Hepatocyte (in vitro differentiated cells): ENCODE results near the gene CNP. TPM values are rescaled to one million over a fixed set of nuclear protein-coding genes. Genes with fewer than 3 reads are reported as not detected.
A peak's percentile ranks its signal among the peaks of the same experiment; 100 is the strongest.
"Not testable (repeated sequence)": the region's sequence is repeated elsewhere in the genome, so short reads cannot be mapped to it uniquely, and the experiment has no call there.

ENCODE experiments used
- DNase-seq: peaks from one replicate; pipeline ENCODE4 v3.0.0-alpha.2; 2016; ENCODE audit warnings: low spot score
- H2AFZ ChIP-seq: fragments of 200-600 bp; sonication (generic); 2 replicates; pipeline ENCODE4 v1.6.0; 2016; ENCODE audit warnings: antibody characterized with exemption, mild to moderate bottlenecking
- H3K27ac ChIP-seq: fragments of 200-600 bp; sonication (generic); 2 replicates; pipeline ENCODE4 v1.5.1; 2016; ENCODE audit warnings: mild to moderate bottlenecking
- H3K27me3 ChIP-seq: fragments of 200-600 bp; sonication (generic); 2 replicates; pipeline ENCODE4 v1.6.1; 2016
- H3K36me3 ChIP-seq: fragments of 200-600 bp; sonication (generic); replicated peaks from 2 replicates; pipeline ENCODE4 v1.5.1; 2016; ENCODE audit warnings: low read depth; ENCODE audit not compliant: insufficient read depth
- H3K4me1 ChIP-seq: fragments of 200-600 bp; sonication (generic); 2 replicates; pipeline ENCODE4 v1.5.1; 2016; ENCODE audit warnings: mild to moderate bottlenecking, moderate library complexity; ENCODE audit not compliant: insufficient read depth
- H3K4me2 ChIP-seq: fragments of 200-600 bp; sonication (generic); 2 replicates; pipeline ENCODE4 v1.6.0; 2016
- H3K4me3 ChIP-seq: fragments of 200-600 bp; sonication (generic); 2 replicates; pipeline ENCODE4 v1.5.1; 2016; ENCODE audit warnings: mild to moderate bottlenecking
- H3K79me2 ChIP-seq: fragments of 200-600 bp; sonication (generic); 2 replicates; pipeline ENCODE4 v1.6.0; 2017; ENCODE audit warnings: mild to moderate bottlenecking
- H3K9me2 ChIP-seq: fragments of 200-600 bp; sonication (generic); replicated peaks from 2 replicates; pipeline ENCODE4 v1.6.0; 2017; ENCODE audit warnings: mild to moderate bottlenecking; ENCODE audit not compliant: insufficient read depth
- H3K9me3 ChIP-seq: fragments of 200-600 bp; sonication (generic); 2 replicates; pipeline ENCODE4 v1.5.1; 2016; ENCODE audit warnings: low read depth, mild to moderate bottlenecking
- H4K20me1 ChIP-seq: fragments of 200-600 bp; sonication (generic); 2 replicates; pipeline ENCODE4 v1.6.0; 2016; ENCODE audit warnings: mild to moderate bottlenecking; ENCODE audit not compliant: insufficient read depth, poor library complexity, severe bottlenecking
- CTCF ChIP-seq: fragments of 200-600 bp; sonication (generic); IDR thresholded peaks from 2 replicates; pipeline ENCODE4 v1.5.1; 2016; ENCODE audit warnings: antibody characterized with exemption, mild to moderate bottlenecking; ENCODE audit not compliant: poor library complexity
- EZH2 ChIP-seq: fragments of 200-600 bp; sonication (generic); IDR thresholded peaks from 2 replicates; pipeline ENCODE4 v1.6.1; 2016; ENCODE audit warnings: antibody characterized with exemption, mild to moderate bottlenecking, borderline replicate concordance
- EZH2phosphoT487 ChIP-seq: fragments of 200-600 bp; sonication (generic); IDR thresholded peaks from one replicate; pipeline ENCODE4 v1.6.1; 2018; ENCODE audit warnings: antibody characterized with exemption, mild to moderate bottlenecking, low read depth, moderate library complexity; ENCODE audit not compliant: unreplicated experiment, severe bottlenecking
- WGBS: methylation state at CpG from one replicate; pipeline ENCODE4 v1.1.6; 2016; ENCODE audit warnings: low lambda C conversion rate; ENCODE audit errors: missing lambda C conversion rate; 5-methylcytosine and 5-hydroxymethylcytosine counted together
- polyA plus RNA-seq: library from polyadenylated mRNA; unstranded; fragments of >200 nt; fragmentation: Nextera tagmentation; extraction: Ambion mirVana; gene quantifications from 2 replicates; pipeline ENCODE4 v1.2.1, GENCODE V29; 2016
- total RNA-seq: library from RNA; depleted of rRNA; stranded (reverse); fragments of >200 nt; gene quantifications from 2 replicates; pipeline ENCODE4 v1.2.3, GENCODE V29; 2014

The CNP gene
- total and polyA plus RNA-seq, 2 experiments from 2014 or later, result 61.4 to 97.0 TPM

GRCh38 chr17:42002792-42003301 lies 36.3 kb downstream of the CNP start:
- Histone ChIP-seq H3K4me2 (peak overlapping the region; percentile 66), H4K20me1 (peaks cover 53% of the 10 kb centered on the region), H3K27me3 (no peaks in the 10 kb centered on the region), H2AFZ (no peak overlapping the region), H3K4me1 (peaks cover 15% of the 10 kb centered on the region), H3K79me2 (peaks cover 93% of the 10 kb centered on the region), H3K9me2 (no peaks in the 10 kb centered on the region), H3K4me3 (no peak overlapping the region), H3K9me3 (no peaks in the 10 kb centered on the region), H3K36me3 (no peaks in the 10 kb centered on the region), H3K27ac (peak overlapping the region; percentile 86)
- 76% methylated on average over 3 of the region's 3 CpGs for WGBS
- peak; percentile 44 for DNase-seq
- TF ChIP-seq CTCF, result no peak
- TF ChIP-seq EZH2phosphoT487, result no peak
- TF ChIP-seq EZH2, result no peak

- H3K27ac ChIP-seq, result no peak overlapping the region
- DNase-seq, result no peak
- no peaks in the 10 kb centered on the region for H3K9me3 ChIP-seq
- H4K20me1 ChIP-seq, result peaks cover 76% of the 10 kb centered on the region
- H3K9me2 ChIP-seq, result no peaks in the 10 kb centered on the region
- no peak overlapping the region for H3K4me2 ChIP-seq
- 88% methylated on average over 1 of the region's 1 CpG for WGBS
- TF ChIP-seq CTCF, result no peak
- no peak for TF ChIP-seq EZH2phosphoT487
- H3K27me3 ChIP-seq, result no peaks in the 10 kb centered on the region
- no peaks in the 10 kb centered on the region for H3K36me3 ChIP-seq
- no peak overlapping the region for H3K4me3 ChIP-seq
- H2AFZ ChIP-seq, result no peak overlapping the region
- H3K4me1 ChIP-seq, result peaks cover 15% of the 10 kb centered on the region
- H3K79me2 ChIP-seq, result peaks cover 98% of the 10 kb centered on the region
Observed at GRCh38 chr17:42005166-42005565, 38.6 kb downstream of the CNP start.

- Histone ChIP-seq H3K79me2 (peaks cover 100% of the 10 kb centered on the region), H3K4me2 (no peak overlapping the region), H3K4me1 (no peaks in the 10 kb centered on the region), H4K20me1 (peaks cover 98% of the 10 kb centered on the region), H3K9me3 (no peaks in the 10 kb centered on the region), H3K36me3 (no peaks in the 10 kb centered on the region), H3K9me2 (no peaks in the 10 kb centered on the region), H2AFZ (no peak overlapping the region), H3K4me3 (no peak overlapping the region), H3K27ac (no peak overlapping the region), H3K27me3 (no peaks in the 10 kb centered on the region)
- TF ChIP-seq CTCF (no peak), EZH2 (no peak), EZH2phosphoT487 (no peak)
- 89% methylated on average over 4 of the region's 4 CpGs for WGBS
- DNase-seq, result no peak
Observed at GRCh38 chr17:42009170-42009569, 42.6 kb downstream of the CNP start.

GRCh38 chr17:42010266-42010680 lies 43.7 kb downstream of the CNP start:
- not testable (repeated sequence) for H3K27ac ChIP-seq, H3K4me2 ChIP-seq, H2AFZ ChIP-seq

More at GRCh38 chr17:42010266-42010680, 43.7 kb downstream of the CNP start:
- Histone ChIP-seq H4K20me1 (peaks cover 95% of the 10 kb centered on the region), H3K79me2 (peaks cover 100% of the 10 kb centered on the region)
- not testable (repeated sequence) for H3K36me3 ChIP-seq, H3K4me1 ChIP-seq, DNase-seq, H3K9me2 ChIP-seq, H3K27me3 ChIP-seq, H3K4me3 ChIP-seq, H3K9me3 ChIP-seq
- WGBS, result 94% methylated on average over 9 of the region's 9 CpGs
